Left forelimb (tissue), 1 donor: ENCODE measurements around the gene ZNF518A.

Experiments used
- DNase-seq: peaks from one replicate; pipeline ENCODE4 v3.0.0-alpha.2; 2018; ENCODE audit warnings: low spot score

Gene ZNF518A, protein sequence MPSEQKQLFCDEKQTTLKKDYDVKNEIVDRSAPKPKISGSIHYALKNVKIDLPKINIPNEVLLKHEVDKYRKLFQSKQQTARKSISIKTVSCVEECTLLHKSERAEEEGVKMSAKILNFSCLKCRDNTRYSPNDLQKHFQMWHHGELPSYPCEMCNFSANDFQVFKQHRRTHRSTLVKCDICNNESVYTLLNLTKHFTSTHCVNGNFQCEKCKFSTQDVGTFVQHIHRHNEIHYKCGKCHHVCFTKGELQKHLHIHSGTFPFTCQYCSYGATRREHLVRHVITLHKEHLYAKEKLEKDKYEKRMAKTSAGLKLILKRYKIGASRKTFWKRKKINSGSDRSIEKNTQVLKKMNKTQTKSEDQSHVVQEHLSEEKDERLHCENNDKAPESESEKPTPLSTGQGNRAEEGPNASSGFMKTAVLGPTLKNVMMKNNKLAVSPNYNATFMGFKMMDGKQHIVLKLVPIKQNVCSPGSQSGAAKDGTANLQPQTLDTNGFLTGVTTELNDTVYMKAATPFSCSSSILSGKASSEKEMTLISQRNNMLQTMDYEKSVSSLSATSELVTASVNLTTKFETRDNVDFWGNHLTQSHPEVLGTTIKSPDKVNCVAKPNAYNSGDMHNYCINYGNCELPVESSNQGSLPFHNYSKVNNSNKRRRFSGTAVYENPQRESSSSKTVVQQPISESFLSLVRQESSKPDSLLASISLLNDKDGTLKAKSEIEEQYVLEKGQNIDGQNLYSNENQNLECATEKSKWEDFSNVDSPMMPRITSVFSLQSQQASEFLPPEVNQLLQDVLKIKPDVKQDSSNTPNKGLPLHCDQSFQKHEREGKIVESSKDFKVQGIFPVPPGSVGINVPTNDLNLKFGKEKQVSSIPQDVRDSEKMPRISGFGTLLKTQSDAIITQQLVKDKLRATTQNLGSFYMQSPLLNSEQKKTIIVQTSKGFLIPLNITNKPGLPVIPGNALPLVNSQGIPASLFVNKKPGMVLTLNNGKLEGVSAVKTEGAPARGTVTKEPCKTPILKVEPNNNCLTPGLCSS (N-terminal part only)

GRCh38 chr10:96129387-96130325 is at the start of gene ZNF518A:
Gene ZNF518A (plus strand): TSS chr10:96130297. CDS start chr10:96156323, 26,026 bp downstream.
- peak; percentile 97 for DNase-seq

- DNase-seq = no peak
These were observed 47.9 kb upstream of the ZNF518A start for GRCh38 chr10:96082153-96082552.

DNA sequence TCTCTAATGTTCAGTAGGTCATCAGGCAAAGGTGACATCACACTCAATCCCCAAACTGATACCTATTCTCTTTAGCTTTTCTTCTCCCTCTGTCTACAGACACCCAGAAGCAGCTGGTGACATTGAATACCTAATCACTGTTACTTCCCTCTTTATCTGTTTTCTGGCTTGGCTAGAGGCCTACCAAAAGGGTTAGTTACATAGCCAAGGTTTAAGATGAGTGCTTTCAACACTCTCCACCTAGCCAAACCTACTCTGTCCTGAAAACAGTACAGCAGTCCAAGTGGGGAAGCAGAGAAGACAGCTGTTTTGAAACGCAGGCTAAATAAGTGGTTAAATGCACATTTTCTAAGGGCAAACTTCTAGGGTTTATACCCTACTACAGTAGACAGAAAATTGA is 47.3 kb upstream of the ZNF518A start:
- no peak for DNase-seq

- DNase-seq = no peak
These were observed 41.0 kb upstream of the ZNF518A start for GRCh38 chr10:96089116-96089515.

GRCh38 chr10:96089670-96090462 is 40.2 kb upstream of the ZNF518A start:
- peak; percentile 95 for DNase-seq

DNA sequence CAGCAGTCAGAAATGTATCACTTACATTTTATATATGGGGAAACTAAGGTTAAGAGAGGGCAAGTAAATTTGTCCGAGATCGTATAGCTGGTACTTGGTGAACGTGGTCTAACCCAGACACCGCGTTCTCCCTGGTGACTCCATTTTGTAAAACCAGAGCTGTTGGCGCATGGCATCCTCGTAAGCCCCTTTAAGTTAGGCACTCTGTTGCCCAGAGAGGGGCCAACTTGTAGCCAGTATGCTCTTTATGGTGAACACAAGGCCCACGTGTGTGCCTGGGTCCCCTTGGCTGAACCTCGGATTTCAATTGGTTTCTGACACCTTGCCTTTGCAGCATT is 39.7 kb upstream of the ZNF518A start:
- no peak for DNase-seq

- no peak for DNase-seq
These were observed 36.9 kb upstream of the ZNF518A start for GRCh38 chr10:96092999-96093767.

- no peak for DNase-seq
These were observed 36.1 kb upstream of the ZNF518A start for GRCh38 chr10:96093948-96094347.

DNA sequence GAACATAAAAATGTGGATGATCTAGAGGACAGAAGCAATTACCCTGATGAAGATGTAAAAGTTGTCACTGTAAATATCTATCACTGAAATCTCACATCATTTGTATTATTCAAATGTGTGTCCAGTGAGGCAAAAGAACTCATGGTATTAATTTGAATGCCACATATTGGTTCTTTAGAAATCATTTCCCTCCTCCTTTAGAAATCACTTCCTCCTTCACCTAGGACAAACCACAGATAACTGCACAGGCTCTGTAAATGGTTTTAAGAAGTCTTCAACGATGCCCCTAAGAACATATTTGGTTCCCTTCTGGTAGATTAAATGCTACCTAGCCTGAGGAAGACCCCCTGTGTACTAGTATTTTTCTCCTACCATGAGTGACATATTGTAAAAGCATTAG is 33.1 kb upstream of the ZNF518A start:
- DNase-seq = no peak

- DNase-seq = no peak
These were observed 32.2 kb upstream of the ZNF518A start for GRCh38 chr10:96097865-96098264.

DNA sequence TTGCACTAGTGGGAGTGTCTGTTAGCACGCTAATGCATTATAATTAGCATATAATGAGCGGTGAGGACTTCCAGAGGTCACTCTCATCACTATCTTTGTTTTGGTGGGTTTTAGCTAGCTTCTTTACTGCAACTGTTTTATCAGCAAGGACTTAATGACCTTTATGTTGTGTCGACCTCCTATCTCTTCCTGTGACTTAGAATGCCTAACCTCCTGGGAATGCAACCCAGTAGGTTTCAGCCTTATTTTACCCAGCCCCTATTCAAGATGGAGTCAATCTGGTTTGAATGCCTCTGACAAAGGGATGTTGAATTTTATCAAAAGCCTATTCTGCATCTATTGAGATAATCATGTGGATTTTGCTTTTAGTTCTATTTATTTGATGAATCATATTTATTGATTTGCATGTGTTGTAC is 22.5 kb upstream of the ZNF518A start:
- DNase-seq = no peak

DNA sequence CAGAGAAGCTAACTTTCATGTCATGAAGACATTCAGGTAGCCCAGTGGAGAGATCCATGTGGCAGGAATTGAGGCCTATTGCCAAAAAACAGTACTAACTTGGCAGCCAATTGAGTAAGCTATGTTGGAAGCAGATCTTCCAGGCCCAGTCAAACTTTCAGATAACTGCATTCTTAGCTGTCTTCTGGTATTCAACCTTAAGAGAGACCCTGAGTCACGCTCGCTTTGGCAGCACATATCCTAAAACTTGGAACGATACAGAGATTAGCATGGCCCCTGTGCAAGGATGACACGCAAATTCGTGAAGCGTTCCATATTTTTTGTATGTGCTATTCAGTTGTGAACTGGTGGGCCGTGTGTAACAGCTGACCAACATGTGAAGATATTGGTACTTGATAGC is 17.6 kb upstream of the ZNF518A start:
- no peak for DNase-seq

DNA sequence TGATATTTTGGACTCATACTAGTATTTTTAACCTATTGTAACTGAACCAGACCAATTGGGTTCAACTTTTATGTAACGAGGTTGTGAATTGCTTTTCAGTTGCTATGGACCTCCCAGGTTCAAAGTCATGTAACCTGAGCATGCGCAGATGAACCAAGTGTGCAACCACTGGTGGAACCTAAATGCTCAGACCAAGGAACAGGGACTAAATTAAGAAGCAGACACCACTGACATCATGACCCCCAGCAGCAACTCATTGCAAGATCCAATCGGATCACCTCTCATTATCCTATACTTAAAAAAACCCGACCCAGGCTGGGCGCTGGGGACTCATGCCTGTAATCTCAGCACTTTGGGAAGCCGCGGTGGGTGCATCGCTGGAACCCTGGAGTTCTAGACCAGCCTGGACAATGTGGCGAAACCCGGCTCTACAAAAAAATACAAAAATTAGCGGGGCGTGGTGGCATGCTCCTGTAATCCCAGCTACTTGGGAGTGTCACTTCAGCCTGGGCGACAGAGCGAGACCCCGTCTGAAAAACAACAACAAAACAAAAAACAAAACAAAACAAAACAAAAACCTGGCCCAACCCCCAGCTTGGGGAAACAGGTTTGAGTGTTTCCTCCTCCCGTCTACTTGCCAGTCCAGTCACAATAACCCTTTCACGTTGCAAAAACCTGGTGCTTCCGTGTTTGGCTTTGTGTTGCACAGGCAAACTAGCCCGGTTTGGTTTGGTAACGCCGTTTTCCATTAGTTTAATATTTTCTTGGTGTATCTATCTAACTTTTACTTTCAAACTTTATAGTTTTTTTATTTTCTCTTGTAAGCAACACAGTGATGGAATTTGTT is 11.3 kb upstream of the ZNF518A start:
- DNase-seq = no peak

DNA sequence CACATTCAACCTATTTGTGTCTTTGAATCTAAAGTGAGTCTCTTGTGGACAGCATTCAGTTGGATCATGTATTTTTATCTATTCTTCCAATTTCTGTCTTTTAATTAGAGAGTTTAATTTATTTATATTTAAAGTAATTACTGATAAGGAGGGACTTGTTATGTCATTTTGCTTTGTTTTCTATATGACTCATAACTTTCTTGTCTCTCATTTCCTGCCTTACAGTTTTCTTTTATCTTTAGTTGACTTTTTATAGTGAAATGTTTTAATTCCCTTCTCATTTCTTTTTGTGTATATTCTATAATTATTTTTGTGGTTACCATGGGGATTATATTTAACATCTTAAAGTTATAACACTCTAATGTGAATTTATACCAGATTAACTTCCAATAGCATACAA is 7.3 kb upstream of the ZNF518A start:
- no peak for DNase-seq

DNA sequence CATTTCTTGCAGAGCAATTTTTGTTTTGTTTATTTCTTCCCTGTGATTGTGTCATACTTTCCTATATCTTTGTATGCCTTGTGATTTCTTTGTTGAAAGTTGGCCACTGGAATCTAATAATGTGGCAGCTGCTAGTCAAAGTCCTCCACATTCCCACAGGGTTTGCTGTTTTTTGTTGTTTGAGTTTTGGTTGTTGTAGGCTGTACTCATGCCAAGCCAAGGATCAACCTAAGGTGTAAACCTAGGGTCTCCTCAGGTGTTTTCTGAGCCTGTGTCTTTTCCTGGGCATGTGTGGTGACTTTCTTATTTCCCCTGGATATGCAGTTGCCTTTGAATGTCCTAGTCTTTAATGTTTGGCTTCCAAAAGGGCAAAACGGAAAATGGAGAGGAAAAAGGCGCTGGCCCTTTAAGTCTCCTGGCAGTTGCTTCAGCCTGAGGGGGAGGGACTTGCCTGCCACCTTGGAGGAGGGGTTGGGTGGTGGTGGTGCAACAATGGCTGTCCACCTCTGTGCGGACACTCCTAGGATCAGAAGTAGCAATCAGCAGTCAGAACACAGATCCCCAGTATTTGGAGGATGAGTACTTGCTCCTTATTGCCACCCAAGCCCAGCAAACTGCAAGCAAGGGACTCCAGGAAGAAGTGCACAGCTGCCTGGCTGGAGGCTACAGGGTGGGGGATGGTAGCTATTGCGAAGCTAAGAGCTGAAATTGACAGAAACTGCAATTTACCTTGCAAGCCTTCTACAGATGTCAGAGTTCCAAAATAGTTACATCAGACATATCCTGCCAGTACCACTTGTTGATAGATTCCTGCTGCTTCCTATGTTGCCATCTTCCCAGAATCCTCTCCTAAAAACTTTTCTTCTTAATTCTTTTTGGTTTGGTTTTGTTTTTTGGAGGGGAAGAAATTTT is 5.6 kb upstream of the ZNF518A start:
- DNase-seq = no peak

- DNase-seq = no peak
These were observed 5.0 kb upstream of the ZNF518A start for GRCh38 chr10:96125142-96125515.

DNA sequence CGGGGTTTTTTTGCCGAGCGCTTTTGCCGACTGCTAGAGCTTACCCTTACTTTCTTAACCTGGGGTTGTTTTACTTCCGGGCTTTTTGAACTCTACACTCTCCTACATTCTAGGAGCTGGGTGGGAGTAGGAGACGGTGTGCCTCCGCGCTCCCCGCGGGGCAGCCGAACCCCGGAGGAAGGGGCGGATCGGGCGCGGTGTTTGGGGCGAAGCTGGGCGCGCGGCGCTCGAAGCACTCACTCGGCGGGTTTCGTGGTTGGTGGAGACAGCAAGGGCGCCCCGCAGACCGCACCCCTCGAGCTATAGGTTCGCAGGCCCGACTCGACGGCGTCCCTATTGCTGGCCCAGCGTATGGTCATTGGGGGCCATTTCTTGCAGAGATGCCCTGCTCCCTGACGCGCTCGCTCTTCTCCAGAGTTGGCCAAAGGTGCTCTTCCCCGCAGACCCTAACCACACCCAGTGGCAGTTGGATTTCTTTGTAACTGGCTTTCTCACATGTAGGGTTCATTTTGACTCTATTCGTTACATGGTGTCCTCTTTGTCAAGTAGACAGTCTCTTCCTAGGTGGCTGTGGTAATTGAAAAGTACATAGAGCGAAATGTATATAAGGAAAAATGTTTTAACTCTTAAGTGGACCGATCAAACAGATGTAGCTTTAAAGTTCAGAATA is 364 bp downstream of the ZNF518A start:
- peak; percentile 88 for DNase-seq

DNA sequence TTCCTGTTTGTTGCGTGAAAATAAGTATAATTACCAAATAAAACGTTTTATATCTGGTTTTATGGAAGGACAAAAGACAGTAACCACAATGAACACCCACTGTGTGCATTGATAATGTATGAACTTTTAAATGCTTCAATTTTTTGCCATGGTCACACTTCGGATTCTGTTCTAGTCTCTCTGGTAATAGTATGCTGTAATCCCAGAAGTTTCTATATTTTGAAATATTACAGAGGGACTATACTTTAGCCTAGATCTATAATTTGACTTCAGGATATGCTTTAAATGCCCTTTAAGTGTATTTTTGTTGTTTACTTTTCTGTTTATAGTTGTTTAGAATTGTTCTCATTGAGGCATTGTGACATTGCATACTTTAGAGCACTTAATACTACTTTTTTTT is 1.5 kb downstream of the ZNF518A start:
- no peak for DNase-seq
